GM12878 (cell line): ENCODE data around the gene CXCL14.

Experiments used
- CEBPB ChIP-seq, 2 experiments: fragments of 150-350 bp in 1 of 2; IDR thresholded peaks; 2 replicates each; pipeline ENCODE4 v1.6.1; 2012 to 2014; ENCODE audit warnings: low read depth in 2 of 2, low read length in 2 of 2, borderline replicate concordance in 1 of 2, inconsistent platforms in 1 of 2
- CTCF ChIP-seq, 3 experiments: IDR thresholded peaks in 2 of 3; conservative IDR thresholded peaks in 1 of 3; 2 replicates each; pipeline ENCODE4 v1.5.1; 2011; ENCODE audit warnings: low read depth in 3 of 3, low read length in 3 of 3, mild to moderate bottlenecking in 3 of 3, control low read depth in 2 of 3, moderate library complexity in 2 of 3, inconsistent platforms in 1 of 3, mixed read lengths in 1 of 3; ENCODE audit not compliant: control insufficient read depth in 2 of 3, insufficient read depth in 1 of 3; ENCODE audit errors: extremely low read depth in 1 of 3
- CUX1 ChIP-seq: IDR thresholded peaks from 2 replicates; pipeline ENCODE4 v1.6.1; 2012; ENCODE audit warnings: improper control_type of control experiment, low read depth, low read length; ENCODE audit not compliant: insufficient replicate concordance
- POLR2A ChIP-seq: IDR thresholded peaks from 2 replicates; pipeline ENCODE4 v1.6.1; 2011; ENCODE audit warnings: low read depth, mild to moderate bottlenecking, low read length

GRCh38 chr5:135625061-135625460, 46.3 kb upstream of the CXCL14 start:
- TF ChIP-seq CTCF (IDR thresholded peaks at IDR 0.05 in 2 of 3, conservative IDR thresholded peaks at IDR 0.05 in 1 of 3; ENCODE audit: control insufficient read depth in 2 of 3, extremely low read depth in 1 of 3, insufficient read depth in 1 of 3, low read depth in 3 of 3, low read length in 3 of 3) (no peak), CEBPB (IDR thresholded peaks at IDR 0.05; ENCODE audit: borderline replicate concordance in 1 of 2, low read depth in 2 of 2, low read length in 2 of 2) (no peak), POLR2A (no peak), CUX1 (no peak)
